HG02571 (cell line): Measurements from ENCODE around the gene OASL.
A peak's percentile ranks its signal among the peaks of the same experiment; 100 is the strongest.

Source experiments
- ATAC-seq: cut with Tn5 transposase; IDR thresholded peaks from one replicate; pipeline ENCODE4 v1.9.1; 2021; ENCODE audit warnings: mild to moderate bottlenecking, moderate library complexity; ENCODE audit not compliant: unreplicated experiment

Gene OASL

DNA sequence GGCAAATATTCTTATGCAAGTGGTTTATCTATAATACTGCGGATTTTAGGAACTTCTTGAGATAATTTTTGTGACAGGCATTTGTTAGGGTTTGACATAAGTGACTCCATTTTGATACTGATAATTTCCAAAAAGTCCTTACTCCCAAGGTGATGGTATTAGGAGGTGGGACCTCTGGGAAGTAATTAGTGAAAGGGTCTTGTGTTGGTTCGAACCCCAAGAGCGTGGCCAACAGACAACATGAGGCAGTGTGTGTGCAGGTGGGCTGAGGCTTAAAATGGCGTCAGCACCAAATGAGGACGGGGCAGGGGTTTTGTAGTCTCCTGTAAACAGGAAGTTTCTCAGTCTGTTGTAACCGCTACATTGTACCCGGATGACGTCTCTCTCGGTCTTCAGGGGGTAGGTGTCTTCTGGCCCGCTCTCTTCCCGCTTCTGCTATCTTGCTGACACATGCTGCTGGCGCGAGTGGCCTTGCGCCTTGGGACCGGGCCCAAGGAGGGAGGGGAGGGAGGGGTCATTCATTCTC lies 21.0 kb downstream of the OASL start:
- ATAC-seq, result no peak

DNA sequence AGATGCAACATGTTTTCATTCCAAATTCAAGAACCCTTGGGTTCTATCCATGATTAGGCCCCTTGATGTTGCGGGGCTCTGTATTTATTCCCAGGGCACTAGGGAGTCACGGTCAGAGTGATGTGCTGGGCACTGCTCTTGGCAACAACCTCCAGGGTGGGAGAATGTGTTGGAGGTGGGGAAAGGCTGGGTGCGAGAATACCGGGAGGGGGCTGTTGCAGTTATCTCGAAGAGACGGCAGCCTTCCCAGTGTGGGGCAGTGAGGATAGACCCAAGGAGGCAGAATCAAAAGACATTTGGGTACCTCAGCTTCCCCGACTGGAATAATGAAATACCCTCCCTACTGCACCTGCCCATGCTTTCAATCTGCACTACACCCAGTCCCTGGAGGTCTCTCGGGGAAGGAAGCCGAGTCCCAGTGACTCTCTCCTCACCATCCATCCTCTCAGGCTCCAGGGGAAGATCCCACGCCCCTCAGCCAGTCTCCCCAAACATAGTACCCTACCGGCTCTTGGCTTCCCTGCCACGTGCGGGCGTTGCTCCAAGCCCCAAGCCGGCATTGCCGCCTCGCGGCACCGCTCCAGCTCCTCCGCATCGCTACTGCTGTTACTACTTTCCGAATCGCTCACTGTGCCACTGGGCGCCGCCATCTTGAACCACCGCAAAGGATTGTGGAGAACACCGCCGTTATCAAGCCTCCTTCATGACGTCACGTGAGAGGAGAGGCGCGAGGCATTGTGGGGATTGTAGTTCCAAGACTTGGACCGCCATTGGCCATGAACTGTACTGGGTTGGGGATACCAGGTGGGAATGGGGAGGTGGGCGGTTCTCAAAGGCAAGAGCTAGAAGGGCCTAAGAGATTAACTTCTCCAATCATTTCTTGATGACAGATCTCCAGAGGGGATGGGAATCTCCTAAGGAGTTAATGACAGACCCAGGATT lies 22.9 kb downstream of the OASL start, which contains the start of gene C12orf43:
C12orf43 (minus strand) TSS at position 663 of the 942 bp plus-strand sequence; CDS start at position 650, 13 bp downstream.
- peak; percentile 98 for ATAC-seq

- ATAC-seq, result no peak
Observed at GRCh38 chr12:121013715-121014114, 25.3 kb downstream of the OASL start.

DNA sequence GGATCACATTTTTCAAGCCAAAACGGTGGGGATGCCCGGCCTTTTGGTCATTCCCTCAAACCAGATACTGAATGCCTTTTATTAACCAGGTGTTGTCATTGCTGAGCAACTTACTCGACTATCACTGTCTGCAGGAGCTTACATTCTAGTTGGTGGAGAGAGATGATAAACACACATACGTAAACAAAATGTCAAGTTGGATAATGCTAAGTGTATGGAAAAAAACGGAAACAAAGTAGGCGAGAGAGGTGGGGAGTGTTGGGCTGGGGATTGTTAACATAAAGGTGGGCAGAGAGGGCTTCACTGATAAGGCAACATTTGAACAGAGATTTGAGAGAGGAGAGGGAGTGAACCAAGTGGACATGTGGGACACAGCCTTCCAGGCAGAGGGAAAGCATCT lies 27.2 kb downstream of the OASL start:
- ATAC-seq, result no peak

DNA sequence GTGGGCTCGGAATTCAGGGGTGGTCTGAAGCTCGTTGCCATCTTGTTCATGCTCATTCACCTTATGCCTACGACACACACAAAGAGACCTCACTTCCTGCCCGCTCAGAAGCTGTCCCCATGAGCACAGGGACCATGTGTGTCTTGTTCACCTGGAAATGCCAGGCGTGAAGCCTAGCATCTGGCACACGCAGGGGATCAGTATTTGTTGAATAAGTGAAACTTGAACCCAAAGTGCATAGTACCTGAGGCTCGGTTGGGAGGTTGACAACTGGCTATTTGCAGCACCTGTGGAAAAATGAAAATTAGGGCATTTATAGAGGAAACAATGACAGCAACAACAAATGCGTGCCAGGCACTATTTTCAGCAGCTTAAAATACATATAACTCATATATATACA lies 28.2 kb downstream of the OASL start:
- ATAC-seq, result no peak

DNA sequence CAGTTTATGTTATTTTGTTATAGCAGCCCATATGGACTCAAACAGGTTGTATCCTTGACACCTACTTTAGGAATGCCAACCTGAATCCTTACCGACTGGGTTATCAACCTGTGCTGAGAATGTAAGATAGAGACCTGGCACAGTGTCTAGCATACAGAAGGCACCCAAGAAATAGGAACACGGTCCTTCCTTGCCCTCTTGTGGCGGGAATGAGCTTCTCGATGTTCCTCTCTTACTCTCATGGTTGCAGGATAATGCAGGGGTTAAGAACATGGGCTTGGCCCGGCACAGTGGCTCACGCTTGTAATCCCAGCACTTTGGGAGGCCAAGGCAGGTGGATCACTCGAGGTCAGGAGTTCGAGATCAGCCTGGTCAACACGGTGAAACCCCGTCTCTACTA lies 29.3 kb downstream of the OASL start:
- ATAC-seq, result no peak

- no peak for ATAC-seq
Observed at GRCh38 chr12:121008347-121009098, 30.5 kb downstream of the OASL start.

- ATAC-seq, result no peak
Observed at GRCh38 chr12:121005346-121005815, 33.7 kb downstream of the OASL start.

DNA sequence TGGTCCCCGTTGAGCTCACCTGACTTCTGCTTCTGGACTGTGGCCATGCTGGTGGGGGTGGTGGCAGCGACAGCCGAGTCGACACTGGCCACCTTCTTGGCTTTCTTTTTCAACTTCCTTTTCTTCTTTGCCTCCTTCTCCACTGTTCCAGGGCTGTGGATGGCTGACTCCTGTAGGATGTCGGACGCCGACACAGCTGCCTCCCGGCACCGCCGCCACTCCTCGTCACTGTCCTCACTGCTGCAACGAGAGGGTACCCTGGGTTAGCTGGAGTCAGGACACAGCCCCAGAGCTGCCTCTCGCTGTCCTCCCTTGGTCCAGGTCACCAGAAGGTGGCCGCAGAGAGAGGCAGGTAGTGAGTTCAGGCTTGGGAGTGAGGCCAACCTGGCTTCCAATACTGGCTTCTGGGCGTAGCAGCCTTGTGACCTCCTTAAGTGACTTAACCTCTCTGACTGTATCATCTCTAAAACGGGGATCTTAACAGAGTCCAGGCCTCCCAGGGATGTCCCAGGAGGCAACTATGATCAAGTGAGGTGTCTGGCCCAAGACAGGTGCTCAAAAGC lies 34.7 kb downstream of the OASL start:
- no peak for ATAC-seq

DNA sequence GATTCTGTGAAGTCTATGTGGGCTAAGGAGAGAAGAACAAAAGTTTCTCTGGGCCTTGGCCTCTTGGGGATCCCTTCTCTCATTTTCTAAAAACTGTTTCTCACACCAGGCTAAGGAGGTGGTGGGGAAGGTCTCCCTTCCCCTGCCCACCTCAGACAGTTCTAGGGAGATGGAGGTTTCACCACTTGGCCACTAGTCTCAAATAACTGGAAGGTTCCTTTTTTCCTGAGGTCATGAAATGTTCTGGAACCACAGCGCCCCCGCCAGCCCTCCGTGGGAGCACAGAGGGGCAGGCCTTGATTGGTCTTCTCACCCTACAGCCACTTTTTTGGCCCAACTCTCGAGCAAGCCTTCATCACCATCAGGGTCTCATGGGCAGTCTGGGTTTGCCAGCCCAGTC lies 35.4 kb downstream of the OASL start:
- no peak for ATAC-seq

GRCh38 chr12:121001841-121002483 lies 37.1 kb downstream of the OASL start:
- no peak for ATAC-seq

- no peak for ATAC-seq
Observed at GRCh38 chr12:121001060-121001459, 38.0 kb downstream of the OASL start.

DNA sequence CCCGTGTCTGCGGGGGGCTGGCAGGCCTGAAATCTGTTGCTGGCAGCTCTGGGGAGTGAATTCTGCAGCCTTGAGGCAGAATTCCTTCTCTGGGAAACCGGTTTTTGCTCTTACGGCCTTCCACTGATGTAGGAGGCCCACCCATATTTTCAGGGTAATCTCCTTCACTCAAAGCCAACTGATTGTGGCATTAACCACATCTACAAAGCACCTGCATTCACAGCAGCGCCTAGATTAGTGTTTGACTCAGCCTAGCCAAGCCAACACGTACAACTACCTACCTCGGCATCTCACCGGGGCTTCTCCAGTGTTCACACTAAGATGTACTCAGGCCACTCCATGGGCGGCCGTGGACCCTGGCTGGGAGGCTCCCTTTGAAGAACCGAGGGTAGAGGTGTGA lies 38.5 kb downstream of the OASL start:
- no peak for ATAC-seq

DNA sequence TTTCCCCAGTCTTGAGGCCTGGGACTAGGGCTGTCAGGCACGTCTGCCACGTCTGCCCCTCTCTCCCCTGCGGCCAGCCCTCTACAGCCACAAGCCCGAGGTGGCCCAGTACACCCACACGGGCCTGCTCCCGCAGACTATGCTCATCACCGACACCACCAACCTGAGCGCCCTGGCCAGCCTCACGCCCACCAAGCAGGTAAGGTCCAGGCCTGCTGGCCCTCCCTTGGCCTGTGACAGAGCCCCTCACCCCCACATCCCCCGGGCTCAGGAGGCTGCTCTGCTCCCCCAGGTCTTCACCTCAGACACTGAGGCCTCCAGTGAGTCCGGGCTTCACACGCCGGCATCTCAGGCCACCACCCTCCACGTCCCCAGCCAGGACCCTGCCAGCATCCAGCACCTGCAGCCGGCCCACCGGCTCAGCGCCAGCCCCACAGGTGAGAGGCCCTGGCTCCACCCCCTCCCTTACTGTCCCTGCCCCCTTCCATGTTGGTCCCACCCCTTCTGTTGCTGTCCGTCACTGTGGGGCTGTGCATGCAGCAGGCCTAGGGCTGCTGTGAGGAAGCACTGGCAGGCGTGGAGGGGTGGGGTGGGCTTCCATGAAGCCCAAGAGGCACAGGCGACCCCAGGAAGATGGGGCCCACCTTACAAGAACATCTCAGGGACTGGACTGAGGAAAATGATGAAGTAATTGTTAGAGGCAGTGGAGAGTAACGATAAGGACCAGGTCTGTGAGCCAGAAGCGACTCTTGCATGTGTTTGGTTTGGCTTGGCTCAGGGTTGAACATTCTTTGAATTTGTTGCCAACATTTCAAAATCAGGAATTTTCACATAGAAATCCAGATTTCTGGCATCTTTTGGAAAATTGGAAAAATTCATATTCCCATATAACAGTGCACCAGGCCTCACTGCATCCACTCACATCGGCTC lies 39.6 kb downstream of the OASL start:
- no peak for ATAC-seq

DNA sequence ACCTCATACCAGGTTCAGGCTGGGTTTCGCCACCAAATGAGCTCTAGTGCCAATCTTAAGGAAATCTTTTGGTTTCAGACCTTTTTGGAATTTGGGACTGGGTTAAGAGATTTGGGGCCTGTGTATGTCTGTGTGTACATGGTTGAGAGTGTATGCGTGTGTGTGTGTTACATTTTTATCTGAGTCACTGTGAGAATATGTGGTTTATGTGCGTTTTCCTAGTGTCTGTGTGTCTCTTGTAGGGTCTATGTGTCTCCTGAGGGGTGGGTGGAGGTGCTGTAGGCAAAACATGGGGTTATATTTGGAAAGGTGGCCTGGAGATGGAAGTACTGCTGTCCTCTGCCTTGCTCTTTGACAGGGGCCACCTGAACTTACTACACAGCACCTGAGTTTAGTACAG lies 40.6 kb downstream of the OASL start:
- ATAC-seq, result no peak

DNA sequence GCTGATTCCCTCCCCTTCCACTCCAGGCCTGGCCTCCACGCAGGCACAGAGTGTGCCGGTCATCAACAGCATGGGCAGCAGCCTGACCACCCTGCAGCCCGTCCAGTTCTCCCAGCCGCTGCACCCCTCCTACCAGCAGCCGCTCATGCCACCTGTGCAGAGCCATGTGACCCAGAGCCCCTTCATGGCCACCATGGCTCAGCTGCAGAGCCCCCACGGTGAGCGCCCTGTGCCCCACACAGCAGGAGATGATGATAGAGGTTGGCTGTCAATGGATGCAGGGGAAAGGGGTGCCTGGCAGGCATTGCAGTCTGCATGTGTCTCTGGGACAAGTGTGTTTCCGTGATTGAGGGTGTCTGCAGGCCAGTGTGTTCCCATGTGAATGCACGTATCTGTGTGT lies 41.6 kb downstream of the OASL start:
- ATAC-seq, result no peak

- no peak for ATAC-seq
Observed at GRCh38 chr12:120996133-120996746, 42.8 kb downstream of the OASL start.

DNA sequence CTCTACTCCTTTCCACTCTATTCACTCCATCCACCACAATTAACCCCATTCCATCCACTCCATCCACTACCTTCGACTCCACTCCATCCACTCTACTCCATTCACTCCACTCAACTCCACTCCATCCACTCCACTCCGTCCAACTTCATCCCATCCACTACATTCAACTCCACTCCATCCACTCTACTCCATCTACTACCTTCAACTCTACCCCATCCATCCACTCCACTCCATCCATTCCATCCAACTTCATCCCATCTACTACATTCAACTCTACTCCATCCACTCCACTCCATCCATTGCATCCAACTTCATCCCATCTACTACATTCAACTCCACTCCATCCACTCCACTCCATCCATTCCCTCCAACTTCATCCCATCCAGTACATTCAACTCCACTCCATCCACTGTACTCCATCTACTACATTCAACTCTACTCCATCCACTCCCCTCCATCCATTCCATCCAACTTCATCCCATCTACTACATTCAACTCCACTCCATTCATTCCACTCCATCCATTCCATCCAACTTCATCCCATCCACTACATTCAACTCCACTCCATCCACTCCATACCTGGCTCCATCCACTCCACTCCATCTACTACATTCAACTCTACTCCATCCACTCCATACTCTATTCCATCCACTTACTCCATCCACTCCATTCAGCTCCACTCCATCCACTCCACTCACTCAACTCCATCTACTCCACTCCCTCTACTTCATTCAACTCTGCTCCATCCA lies 44.3 kb downstream of the OASL start:
- ATAC-seq, result no peak

DNA sequence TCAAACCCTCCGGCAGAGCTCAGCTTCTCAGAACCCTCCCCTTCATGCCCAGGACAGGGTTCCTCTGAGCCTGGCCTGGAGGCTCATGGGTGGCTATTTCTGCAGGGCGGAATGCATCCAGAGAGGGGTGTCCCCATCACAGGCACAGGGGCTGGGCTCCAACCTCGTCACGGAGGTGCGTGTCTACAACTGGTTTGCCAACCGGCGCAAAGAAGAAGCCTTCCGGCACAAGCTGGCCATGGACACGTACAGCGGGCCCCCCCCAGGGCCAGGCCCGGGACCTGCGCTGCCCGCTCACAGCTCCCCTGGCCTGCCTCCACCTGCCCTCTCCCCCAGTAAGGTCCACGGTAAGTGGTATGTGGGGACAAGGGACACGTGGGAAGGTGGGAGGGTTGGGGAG lies 45.0 kb downstream of the OASL start:
- no peak for ATAC-seq
